Trophoblast cell (in vitro differentiated cells and primary cell): ENCODE results near the gene UBAC1.

ENCODE experiments used
- DNase-seq, 2 donors: peaks; one replicate each; pipeline ENCODE4 v3.0.0-alpha.2; 2016
- H2AFZ ChIP-seq: 2 replicates; pipeline ENCODE4 v1.6.1; 2013; ENCODE audit warnings: low read length, moderate library complexity, mild to moderate bottlenecking; ENCODE audit not compliant: insufficient read depth, poor library complexity
- H2AK5ac ChIP-seq: 2 replicates; pipeline ENCODE4 v1.6.1; 2013; ENCODE audit warnings: mild to moderate bottlenecking, low read length
- H2BK120ac ChIP-seq: 2 replicates; pipeline ENCODE4 v1.6.1; 2013; ENCODE audit warnings: low read length, mild to moderate bottlenecking, moderate library complexity; ENCODE audit not compliant: insufficient read depth, poor library complexity
- H2BK12ac ChIP-seq: 2 replicates; pipeline ENCODE4 v1.6.1; 2013; ENCODE audit warnings: mild to moderate bottlenecking, low read length, moderate library complexity
- H2BK5ac ChIP-seq: 2 replicates; pipeline ENCODE4 v1.6.1; 2013; ENCODE audit warnings: low read length, low read depth, moderate library complexity, mild to moderate bottlenecking; ENCODE audit not compliant: poor library complexity
- H3K14ac ChIP-seq: 2 replicates; pipeline ENCODE4 v1.6.1; 2013; ENCODE audit warnings: mild to moderate bottlenecking, low read length
- H3K18ac ChIP-seq: 2 replicates; pipeline ENCODE4 v1.6.1; 2013; ENCODE audit warnings: mild to moderate bottlenecking, low read length
- H3K23ac ChIP-seq: 2 replicates; pipeline ENCODE4 v1.6.1; 2013; ENCODE audit warnings: low read length
- H3K27ac ChIP-seq: 2 replicates; pipeline ENCODE4 v1.5.1; 2013; ENCODE audit warnings: low read depth, mild to moderate bottlenecking, inconsistent platforms, low read length, moderate library complexity
- H3K27me3 ChIP-seq: 2 replicates; pipeline ENCODE4 v1.6.1; 2013; ENCODE audit warnings: inconsistent platforms, mild to moderate bottlenecking, low read length, moderate library complexity; ENCODE audit not compliant: insufficient read depth
- H3K36me3 ChIP-seq, 2 experiments: 1 replicate in 1 of 2; 2 replicates in 1 of 2; pipeline ENCODE4 v1.6.1; 2013; ENCODE audit warnings: low read length in 2 of 2, mild to moderate bottlenecking in 2 of 2, moderate library complexity in 1 of 2; ENCODE audit not compliant: insufficient read depth in 2 of 2, control insufficient read depth in 1 of 2
- H3K4ac ChIP-seq: 2 replicates; pipeline ENCODE4 v1.6.1; 2013; ENCODE audit warnings: low read depth, mild to moderate bottlenecking, low read length, moderate library complexity
- H3K4me1 ChIP-seq, 2 experiments: 1 replicate in 1 of 2; 2 replicates in 1 of 2; pipeline ENCODE4 v1.6.1; 2013; ENCODE audit warnings: low read length in 2 of 2, mild to moderate bottlenecking in 2 of 2, moderate library complexity in 1 of 2; ENCODE audit not compliant: insufficient read depth in 2 of 2, control insufficient read depth in 1 of 2
- H3K4me2 ChIP-seq: 2 replicates; pipeline ENCODE4 v1.6.1; 2013; ENCODE audit warnings: inconsistent platforms, mild to moderate bottlenecking, low read length, moderate library complexity
- H3K4me3 ChIP-seq: 2 replicates; pipeline ENCODE4 v1.5.1; 2013; ENCODE audit warnings: mild to moderate bottlenecking, low read depth, low read length, inconsistent platforms
- H3K79me1 ChIP-seq: one replicate; pipeline ENCODE4 v1.6.1; 2013; ENCODE audit warnings: low read length
- H3K79me2 ChIP-seq: 2 replicates; pipeline ENCODE4 v1.6.1; 2013; ENCODE audit warnings: low read length, mild to moderate bottlenecking; ENCODE audit not compliant: control insufficient read depth, insufficient read depth, poor library complexity
- H3K9ac ChIP-seq: 2 replicates; pipeline ENCODE4 v1.6.1; 2013; ENCODE audit warnings: mild to moderate bottlenecking, low read length
- H3K9me3 ChIP-seq: 2 replicates; pipeline ENCODE4 v1.6.1; 2013; ENCODE audit warnings: low read depth, mild to moderate bottlenecking, control low read depth, inconsistent platforms, low read length; ENCODE audit not compliant: insufficient read depth
- H4K12ac ChIP-seq: 2 replicates; pipeline ENCODE4 v1.6.1; 2013; ENCODE audit warnings: low read depth, mild to moderate bottlenecking, low read length, moderate library complexity
- H4K8ac ChIP-seq: 2 replicates; pipeline ENCODE4 v1.6.1; 2013; ENCODE audit warnings: low read depth, mild to moderate bottlenecking, low read length, moderate library complexity
- H4K91ac ChIP-seq: one replicate; pipeline ENCODE4 v1.6.1; 2013; ENCODE audit warnings: low read depth, mild to moderate bottlenecking, low read length, moderate library complexity
- WGBS: extraction: QIAGEN DNeasy Blood & Tissue Kit; methylation state at CpG from one replicate; pipeline ENCODE4 v1.1.7; 2013; ENCODE audit warnings: missing lambda C conversion rate; ENCODE audit not compliant: insufficient read length, insufficient coverage; ENCODE audit errors: extremely low coverage; 5-methylcytosine and 5-hydroxymethylcytosine counted together

The UBAC1 gene

GRCh38 chr9:135958485-135958884 is 2.7 kb downstream of the UBAC1 start:
- no peak overlapping the region for H4K91ac ChIP-seq

GRCh38 chr9:135957431-135957830 is 3.7 kb downstream of the UBAC1 start:
- Histone ChIP-seq H2BK12ac (no peak overlapping the region), H3K4me3 (no peak overlapping the region), H3K9me3 (peaks cover 4% of the 10 kb centered on the region), H2BK5ac (no peak overlapping the region), H3K36me3 (peaks cover 16 to 17% of the 10 kb centered on the region in 2 experiments), H4K8ac (no peak overlapping the region), H3K79me2 (peaks cover 10% of the 10 kb centered on the region), H4K91ac (no peak overlapping the region), H3K27ac (no peak overlapping the region), H3K4ac (no peak overlapping the region), H3K4me2 (no peak overlapping the region), H4K12ac (no peak overlapping the region), H3K27me3 (no peaks in the 10 kb centered on the region), H3K9ac (no peak overlapping the region), H2AK5ac (no peak overlapping the region), H3K4me1 (peaks cover 2 to 14% of the 10 kb centered on the region in 2 experiments), H3K23ac (no peak overlapping the region), H3K79me1 (peaks cover 6% of the 10 kb centered on the region), H3K18ac (no peak overlapping the region), H3K14ac (no peak overlapping the region), H2AFZ (no peak overlapping the region), H2BK120ac (no peak overlapping the region)
- WGBS = no CpG with 5 or more reads among the region's 9 CpGs
- no peak for DNase-seq

More at GRCh38 chr9:135958485-135958884, 2.7 kb downstream of the UBAC1 start:
- Histone ChIP-seq H3K36me3 (peaks cover 11 to 12% of the 10 kb centered on the region in 2 experiments), H3K9me3 (peaks cover 4% of the 10 kb centered on the region), H4K8ac (no peak overlapping the region), H3K4me2 (peak overlapping the region; percentile 10), H3K27ac (no peak overlapping the region), H2BK120ac (no peak overlapping the region), H3K4ac (peak overlapping the region; percentile 64), H2BK12ac (no peak overlapping the region), H4K12ac (no peak overlapping the region), H3K79me1 (peaks cover 6% of the 10 kb centered on the region), H3K4me1 (peaks cover 2 to 14% of the 10 kb centered on the region in 2 experiments), H2AFZ (no peak overlapping the region), H3K4me3 (no peak overlapping the region), H2AK5ac (no peak overlapping the region), H3K18ac (no peak overlapping the region), H3K23ac (no peak overlapping the region), H3K9ac (no peak overlapping the region), H3K27me3 (no peaks in the 10 kb centered on the region), H3K79me2 (peaks cover 10% of the 10 kb centered on the region), H3K14ac (no peak overlapping the region), H2BK5ac (no peak overlapping the region)
- DNase-seq = no peak
- WGBS = no CpG with 5 or more reads among the region's 12 CpGs

GRCh38 chr9:135956802-135957174 is 4.4 kb downstream of the UBAC1 start:
- no peaks in the 10 kb centered on the region for H3K27me3 ChIP-seq
- no peak overlapping the region for H2BK120ac ChIP-seq
- DNase-seq = no peak
- no peak overlapping the region for H2AFZ ChIP-seq
- H4K91ac ChIP-seq = no peak overlapping the region
- peaks cover 4% of the 10 kb centered on the region for H3K9me3 ChIP-seq
- no peak overlapping the region for H2BK12ac ChIP-seq
- no peak overlapping the region for H3K18ac ChIP-seq
- no peak overlapping the region for H3K4me2 ChIP-seq
- H3K4me1 ChIP-seq = peaks cover 6 to 14% of the 10 kb centered on the region in 2 experiments
- no peak overlapping the region for H2AK5ac ChIP-seq
- peaks cover 10% of the 10 kb centered on the region for H3K79me2 ChIP-seq
- no peak overlapping the region for H3K14ac ChIP-seq
- H3K4ac ChIP-seq = no peak overlapping the region
- H3K23ac ChIP-seq = no peak overlapping the region
- no peak overlapping the region for H3K4me3 ChIP-seq
- H3K27ac ChIP-seq = no peak overlapping the region
- peaks cover 6% of the 10 kb centered on the region for H3K79me1 ChIP-seq
- H4K8ac ChIP-seq = no peak overlapping the region
- WGBS = no CpG with 5 or more reads among the region's 8 CpGs
- H4K12ac ChIP-seq = no peak overlapping the region
- H3K36me3 ChIP-seq = peaks cover 19 to 21% of the 10 kb centered on the region in 2 experiments
- H3K9ac ChIP-seq = no peak overlapping the region
- H2BK5ac ChIP-seq = no peak overlapping the region

GRCh38 chr9:135955934-135956801 is 5.0 kb downstream of the UBAC1 start:
- H3K14ac ChIP-seq = no peak overlapping the region
- no peak overlapping the region for H3K23ac ChIP-seq
- H3K79me1 ChIP-seq = peaks cover 6% of the 10 kb centered on the region
- H2BK120ac ChIP-seq = no peak overlapping the region
- H4K91ac ChIP-seq = no peak overlapping the region
- peaks cover 19 to 21% of the 10 kb centered on the region in 2 experiments for H3K36me3 ChIP-seq
- peaks cover 5 to 13% of the 10 kb centered on the region in 2 experiments for H3K4me1 ChIP-seq
- no peak overlapping the region for H2AK5ac ChIP-seq
- H4K8ac ChIP-seq = no peak overlapping the region
- H2BK5ac ChIP-seq = no peak overlapping the region
- H3K9me3 ChIP-seq = peaks cover 4% of the 10 kb centered on the region
- no peak for DNase-seq
- no peak overlapping the region for H3K9ac ChIP-seq
- H4K12ac ChIP-seq = no peak overlapping the region
- no peak overlapping the region for H2AFZ ChIP-seq
- H3K79me2 ChIP-seq = peaks cover 10% of the 10 kb centered on the region
- H2BK12ac ChIP-seq = no peak overlapping the region
- no CpG with 5 or more reads among the region's 32 CpGs for WGBS
- H3K4me3 ChIP-seq = peak overlapping the region; percentile 5
- no peaks in the 10 kb centered on the region for H3K27me3 ChIP-seq
- H3K27ac ChIP-seq = no peak overlapping the region
- no peak overlapping the region for H3K4me2 ChIP-seq
- H3K4ac ChIP-seq = peak overlapping the region; percentile 1
- H3K18ac ChIP-seq = peak overlapping the region; percentile 24
